Measurements from ENCODE around the gene ADARB2.

- TF ChIP-seq CTCF (conservative IDR thresholded peaks at IDR 0.05 in 1 of 2, IDR thresholded peaks at IDR 0.05 in 1 of 2; ENCODE audit: low read depth in 1 of 2, low read length in 2 of 2) (no peak), EZH2 (IDR thresholded peaks at IDR 0.05; ENCODE audit: low read length, missing control alignments) (no peak)
These were observed 584.0 kb downstream of the ADARB2 start for GRCh38 chr10:1153251-1153763.
